Kidney (tissue), 14 donors: Measurements from ENCODE around the gene RETSAT. TPM values are rescaled to one million over a fixed set of nuclear protein-coding genes. Genes with fewer than 3 reads are reported as not detected.
A peak's percentile ranks its signal among the peaks of the same experiment; 100 is the strongest.

ENCODE experiments used
- DNase-seq, 5 donors: peaks; one replicate each; pipeline ENCODE4 v3.0.0-alpha.2; 2013 to 2020
- FAIRE-seq: peaks from 2 replicates; lab custom pipeline; 2012; peaks lifted over from hg19 to GRCh38; lab: Jason Lieb, UNC
- H3K27ac ChIP-seq, 2 donors: one replicate each; pipeline ENCODE4 v1.7.0; 2013; ENCODE audit warnings: low read depth in 2 of 2, low read length in 2 of 2, inconsistent platforms in 1 of 2
- H3K27me3 ChIP-seq: one replicate; pipeline ENCODE4 v1.7.1; 2013; ENCODE audit warnings: low read length, inconsistent platforms; ENCODE audit not compliant: control insufficient read depth, insufficient read depth
- H3K36me3 ChIP-seq, 3 donors: one replicate each; pipeline versions ENCODE4 v1.7.0 to v1.7.1; 2013; ENCODE audit warnings: low read length in 3 of 3, control low read depth in 1 of 3, inconsistent platforms in 1 of 3; ENCODE audit not compliant: insufficient read depth in 3 of 3, control insufficient read depth in 2 of 3
- H3K4me1 ChIP-seq, 3 donors: one replicate each; pipeline versions ENCODE4 v1.7.0 to v1.7.1; 2013; ENCODE audit warnings: low read length in 3 of 3, inconsistent platforms in 1 of 3, low read depth in 1 of 3; ENCODE audit not compliant: control insufficient read depth in 2 of 3, insufficient read depth in 2 of 3
- H3K4me3 ChIP-seq, 3 donors: one replicate each; pipeline versions ENCODE4 v1.7.0 to v1.8.1; 2013; ENCODE audit warnings: low read length in 3 of 3, control low read depth in 1 of 3, inconsistent platforms in 1 of 3
- H3K9ac ChIP-seq, 3 donors: one replicate each; pipeline versions ENCODE4 v1.7.0 to v1.7.1; 2013; ENCODE audit warnings: low read length in 3 of 3, control low read depth in 1 of 3, inconsistent platforms in 1 of 3
- H3K9me3 ChIP-seq, 3 donors: one replicate each; pipeline versions ENCODE4 v1.7.0 to v1.7.1; 2013; ENCODE audit warnings: low read length in 3 of 3, control low read depth in 1 of 3, inconsistent platforms in 1 of 3; ENCODE audit not compliant: control insufficient read depth in 2 of 3, insufficient read depth in 1 of 3
- intact Hi-C: fragments of 100-400 bp; cut with DNase I; formaldehyde crosslinking; loops from one replicate; pipeline ENCODE4 v1.11.1; 2022
- polyA plus RNA-seq: library from polyadenylated mRNA; stranded (reverse); fragments of 350-450 nt; fragmentation: Illumina TruSeq; extraction: RNeasy Lipid Tissue Mini Kit (QIAGEN cat#74804); gene quantifications from one replicate; pipeline ENCODE4 v1.2.3, GENCODE V29; 2014; ENCODE audit warnings: low read depth, low replicate concordance; ENCODE audit not compliant: insufficient read depth
- total RNA-seq: library from RNA; stranded (reverse); fragmentation: NEBNext Ultra II Directional; extraction: Animal tissue kit (Norgen Biotek cat#: 25700); gene quantifications from one replicate; pipeline ENCODE4 v1.2.1, GENCODE V29; 2021
- TF ChIP-seq, protein P1 (sequence below): IDR thresholded peaks from 3 replicates; pipeline ENCODE4 v1.5.1; 2012; ENCODE audit warnings: mild to moderate bottlenecking, moderate library complexity, borderline replicate concordance; ENCODE audit not compliant: insufficient read depth; ENCODE audit errors: extremely low read depth
- donor health status: control.
- donor health status: control.
- donor health status: control.
- donor health status: control.
- donor health status: control.
- donor health status: DM: yes; HTN: yes; CAD: no.
- donor health status: Normal renal cell carcinoma (clear cell type).

RETSAT gene
- total and polyA plus RNA-seq, 2 donors from 2014 or later, result 42.9 to 53.9 TPM

DNA sequence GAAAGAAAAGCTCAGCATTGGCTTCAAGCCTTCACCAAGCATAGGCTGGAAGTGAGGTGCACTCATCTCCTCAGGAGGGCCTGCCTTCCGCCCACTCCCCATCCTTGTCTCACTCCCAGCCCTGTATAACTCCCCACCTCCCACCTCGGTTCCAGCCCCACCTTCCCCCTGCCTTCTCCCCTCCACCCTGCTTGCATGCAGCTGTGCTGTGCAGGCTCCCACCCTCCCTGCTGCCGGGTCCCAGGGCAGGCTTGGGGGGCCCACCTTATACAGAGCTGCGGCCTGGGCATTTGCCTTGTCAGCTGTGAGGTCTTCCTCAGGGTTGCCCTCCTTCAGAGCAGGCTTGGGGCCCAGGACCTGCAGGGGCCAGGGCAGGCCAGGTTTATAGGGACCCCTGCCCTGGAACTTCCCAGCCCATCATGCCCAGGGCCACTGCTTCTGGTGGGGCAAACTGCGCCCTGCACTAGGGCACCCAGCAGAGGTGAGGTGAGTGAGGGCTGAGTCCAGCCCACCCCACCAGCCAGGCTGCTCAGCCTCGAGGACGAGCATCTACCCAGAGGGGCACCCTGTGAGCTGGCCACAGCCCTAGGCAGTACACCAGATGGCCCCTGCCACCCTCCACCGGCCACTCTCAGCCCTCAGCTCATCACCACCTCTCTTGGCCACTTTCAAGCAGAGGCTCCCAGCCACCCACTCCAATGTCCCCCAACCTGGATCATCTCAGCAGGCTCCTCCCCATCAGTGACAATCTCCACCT is 44.3 kb upstream of the RETSAT start:
- FAIRE-seq (no peak), DNase-seq (peak in 1 of 5 donors; percentile 35)
- TF ChIP-seq, protein P1, sequence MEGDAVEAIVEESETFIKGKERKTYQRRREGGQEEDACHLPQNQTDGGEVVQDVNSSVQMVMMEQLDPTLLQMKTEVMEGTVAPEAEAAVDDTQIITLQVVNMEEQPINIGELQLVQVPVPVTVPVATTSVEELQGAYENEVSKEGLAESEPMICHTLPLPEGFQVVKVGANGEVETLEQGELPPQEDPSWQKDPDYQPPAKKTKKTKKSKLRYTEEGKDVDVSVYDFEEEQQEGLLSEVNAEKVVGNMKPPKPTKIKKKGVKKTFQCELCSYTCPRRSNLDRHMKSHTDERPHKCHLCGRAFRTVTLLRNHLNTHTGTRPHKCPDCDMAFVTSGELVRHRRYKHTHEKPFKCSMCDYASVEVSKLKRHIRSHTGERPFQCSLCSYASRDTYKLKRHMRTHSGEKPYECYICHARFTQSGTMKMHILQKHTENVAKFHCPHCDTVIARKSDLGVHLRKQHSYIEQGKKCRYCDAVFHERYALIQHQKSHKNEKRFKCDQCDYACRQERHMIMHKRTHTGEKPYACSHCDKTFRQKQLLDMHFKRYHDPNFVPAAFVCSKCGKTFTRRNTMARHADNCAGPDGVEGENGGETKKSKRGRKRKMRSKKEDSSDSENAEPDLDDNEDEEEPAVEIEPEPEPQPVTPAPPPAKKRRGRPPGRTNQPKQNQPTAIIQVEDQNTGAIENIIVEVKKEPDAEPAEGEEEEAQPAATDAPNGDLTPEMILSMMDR, result no peak
- Histone ChIP-seq H3K4me3 (no peak overlapping the region), H3K36me3 (peaks cover 0 to 4% (median 0%) of the 10 kb centered on the region in 3 donors), H3K27ac (peak overlapping the region in 1 of 2 donors; percentile 5), H3K4me1 (peaks cover 0 to 18% (median 4%) of the 10 kb centered on the region in 3 donors), H3K9ac (no peak overlapping the region), H3K27me3 (no peaks in the 10 kb centered on the region), H3K9me3 (no peaks in the 10 kb centered on the region)
- intact Hi-C loops, result no loop called here

DNA sequence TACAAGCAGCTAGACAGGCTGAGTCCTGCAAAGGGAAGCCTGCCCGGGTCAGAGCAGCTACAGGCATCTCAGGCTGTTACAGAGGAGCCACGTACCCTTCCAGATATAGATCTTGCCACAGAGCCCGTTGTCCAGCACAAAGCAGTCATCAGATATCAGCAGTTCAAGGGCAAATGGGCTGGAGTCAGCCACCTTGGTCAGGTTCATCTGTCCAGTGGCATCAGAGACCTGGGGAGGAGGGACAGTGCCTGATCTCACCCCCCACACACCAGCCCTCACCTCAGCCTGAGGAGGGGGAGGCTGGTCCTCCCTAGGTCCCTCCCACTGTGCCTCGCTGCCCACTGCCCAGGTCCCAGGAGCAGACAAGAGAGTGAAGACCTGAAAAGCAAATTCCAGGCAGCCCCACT is 43.6 kb upstream of the RETSAT start:
- no peak overlapping the region for H3K9ac ChIP-seq
- H3K27ac ChIP-seq, result peak overlapping the region in 1 of 2 donors; percentile 13

DNA sequence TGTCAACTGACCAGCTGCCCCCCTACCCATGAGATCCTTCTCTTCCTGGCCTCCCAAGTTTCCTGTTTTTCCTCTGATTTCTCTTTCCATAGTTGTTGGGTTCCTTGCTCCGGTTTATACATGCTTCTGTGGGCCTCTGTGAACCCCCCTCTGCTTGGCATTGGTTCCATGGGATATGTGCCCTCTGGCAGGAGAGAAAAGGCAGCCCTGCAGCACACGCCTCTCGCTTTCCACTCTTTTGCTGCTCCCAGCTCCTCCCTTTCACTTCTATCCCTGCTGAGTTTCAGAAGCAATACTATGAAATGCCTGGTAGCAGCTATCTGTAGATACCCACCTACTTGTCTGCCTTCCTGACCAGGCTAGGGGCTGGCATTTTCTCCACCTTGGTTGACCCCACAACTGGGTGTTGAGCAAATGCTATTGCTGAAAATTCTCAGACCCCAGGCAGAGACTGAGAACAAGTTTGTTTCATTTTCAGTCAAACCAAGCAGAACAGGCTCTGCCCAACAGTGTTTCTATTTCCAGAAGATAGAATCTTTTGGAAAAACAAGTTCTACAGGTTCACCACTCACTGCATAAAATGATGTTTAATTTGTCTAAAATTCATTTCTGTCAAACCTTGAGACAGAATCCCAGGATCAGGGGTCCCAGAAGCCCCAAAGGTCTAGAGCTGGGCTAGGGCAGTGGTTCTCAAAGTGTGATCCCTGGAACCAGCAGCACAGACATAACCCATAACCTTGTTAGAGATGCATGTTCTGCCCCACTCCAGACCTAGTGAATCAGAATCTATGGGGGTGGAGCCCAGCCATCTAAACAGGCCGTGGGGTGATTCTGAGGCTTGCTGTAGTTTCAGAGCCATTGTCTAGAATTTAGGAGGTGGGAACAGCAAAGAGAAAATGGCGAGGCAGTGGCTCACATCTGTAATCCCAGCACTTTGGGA is 42.5 kb upstream of the RETSAT start:
- Histone ChIP-seq H3K27me3 (no peaks in the 10 kb centered on the region), H3K9ac (peak overlapping the region in 1 of 3 donors; percentile 21), H3K4me1 (peaks cover 0 to 19% (median 4%) of the 10 kb centered on the region in 3 donors), H3K36me3 (peaks cover 0 to 4% (median 0%) of the 10 kb centered on the region in 3 donors), H3K27ac (peak overlapping the region; percentile 52 to 76), H3K4me3 (peak overlapping the region in 1 of 3 donors; percentile 18), H3K9me3 (no peaks in the 10 kb centered on the region)
- FAIRE-seq (no peak), DNase-seq (peak in 3 of 5 donors; percentile 35 to 75 (median 73))
- intact Hi-C loops, result no loop called here
- TF ChIP-seq, protein P1, result no peak

More for the DNA sequence above, 43.6 kb upstream of the RETSAT start:
- intact Hi-C loops, result no loop called here
- TF ChIP-seq, protein P1, result no peak
- DNase-seq (peak in 1 of 5 donors; percentile 25), FAIRE-seq (no peak)
- H3K4me1 ChIP-seq, result peaks cover 0 to 18% (median 4%) of the 10 kb centered on the region in 3 donors
- no peak overlapping the region for H3K4me3 ChIP-seq
- H3K27me3 ChIP-seq, result no peaks in the 10 kb centered on the region
- H3K36me3 ChIP-seq, result peaks cover 0 to 4% (median 0%) of the 10 kb centered on the region in 3 donors
- no peaks in the 10 kb centered on the region for H3K9me3 ChIP-seq
